ENCODE measurements around the gene KISS1.

GRCh38 chr1:204242920-204243319 is 46.6 kb upstream of the KISS1 start:
- no peak for TF ChIP-seq CTCF (IDR thresholded peaks at IDR 0.05; ENCODE audit: low read depth, low read length)
- no peak for TF ChIP-seq POLR2A (IDR thresholded peaks at IDR 0.05; ENCODE audit: extremely low read depth, insufficient read length)
- TF ChIP-seq MAX (IDR thresholded peaks at IDR 0.05; ENCODE audit: low read depth, low read length) = no peak
